Sigmoid colon (tissue), 7 donors: ENCODE results near the gene EXOC8. TPM values are rescaled to one million over a fixed set of nuclear protein-coding genes. Genes with fewer than 3 reads are reported as not detected.

Experiments used
- DNase-seq: peaks from one replicate; pipeline ENCODE4 v3.0.0-alpha.2; 2019
- H3K27ac ChIP-seq, 4 donors: fragments of 200-600 bp; sonication (generic); one replicate each; pipeline ENCODE4 v1.5.1; 2016 to 2019; ENCODE audit warnings: mild to moderate bottlenecking in 1 of 4
- H3K27me3 ChIP-seq, 3 donors: fragments of 200-600 bp; sonication (generic); one replicate each; pipeline ENCODE4 v1.5.1; 2019; ENCODE audit warnings: mild to moderate bottlenecking in 1 of 3
- H3K36me3 ChIP-seq, 4 donors: fragments of 200-600 bp; sonication (generic); one replicate each; pipeline ENCODE4 v1.5.1; 2016 to 2019
- H3K4me1 ChIP-seq, 4 donors: fragments of 200-600 bp; sonication (generic); one replicate each; pipeline ENCODE4 v1.5.1; 2017 to 2019
- H3K4me3 ChIP-seq, 4 donors: fragments of 200-600 bp; sonication (generic); one replicate each; pipeline ENCODE4 v1.5.1; 2017 to 2019; ENCODE audit warnings: mild to moderate bottlenecking in 2 of 4, moderate library complexity in 1 of 4
- H3K9me3 ChIP-seq, 4 donors: fragments of 200-600 bp in 3 of 4; sonication (generic) in 3 of 4; one replicate each; pipeline versions ENCODE4 v1.5.1 to v1.6.1; 2013 to 2019
- CTCF ChIP-seq, 4 experiments: fragments of 450-650 bp in 3 of 4; fragments of 200-600 bp in 1 of 4; IDR thresholded peaks; one replicate each; pipeline ENCODE4 v1.5.1; 2016 to 2019; ENCODE audit warnings: antibody characterized with exemption in 4 of 4, mild to moderate bottlenecking in 3 of 4, moderate library complexity in 2 of 4
- EP300 ChIP-seq, 4 donors: sonication (generic); formaldehyde crosslinking; IDR thresholded peaks; one replicate each; pipeline ENCODE4 v1.6.1; 2017; ENCODE audit warnings: antibody characterized with exemption in 4 of 4
- POLR2A ChIP-seq, 2 donors: fragments of 450-650 bp; IDR thresholded peaks; one replicate each; pipeline ENCODE4 v1.6.1; 2016; ENCODE audit warnings: antibody characterized with exemption in 2 of 2, mild to moderate bottlenecking in 2 of 2, moderate library complexity in 2 of 2
- POLR2AphosphoS5 ChIP-seq, 4 donors: sonication (generic); formaldehyde crosslinking; IDR thresholded peaks; one replicate each; pipeline ENCODE4 v1.6.1; 2017; ENCODE audit warnings: antibody characterized with exemption in 4 of 4
- whole genome bisulfite sequencing, 2 donors: extraction: QIAGEN DNeasy Blood & Tissue Kit; methylation state at CpG; one replicate each; pipeline ENCODE4 v1.1.7; 2013; 5-methylcytosine and 5-hydroxymethylcytosine counted together
- intact Hi-C: fragments of 100-400 bp; cut with DNase I; formaldehyde crosslinking; loops from one replicate; pipeline ENCODE4 v1.15.1; 2023
- polyA plus RNA-seq, 3 donors: library from polyadenylated mRNA; stranded (reverse); fragments of 200-250 nt; gene quantifications; one replicate each; pipeline ENCODE4 v1.2.3, GENCODE V29; 2013
- total RNA-seq, 4 donors: library from RNA; depleted of rRNA; stranded (reverse); fragments of >200 nt; gene quantifications; one replicate each; pipeline ENCODE4 v1.1.0, GENCODE V29; 2016
- donor health status: healthy with polysubstance abuse.
- donor health status: Bipolar disorder and iron deficiency.
- donor health status: healthy.

The EXOC8 gene
- total and polyA plus RNA-seq, 7 donors, result 3.0 to 11.7 (median 9.5) TPM

DNA sequence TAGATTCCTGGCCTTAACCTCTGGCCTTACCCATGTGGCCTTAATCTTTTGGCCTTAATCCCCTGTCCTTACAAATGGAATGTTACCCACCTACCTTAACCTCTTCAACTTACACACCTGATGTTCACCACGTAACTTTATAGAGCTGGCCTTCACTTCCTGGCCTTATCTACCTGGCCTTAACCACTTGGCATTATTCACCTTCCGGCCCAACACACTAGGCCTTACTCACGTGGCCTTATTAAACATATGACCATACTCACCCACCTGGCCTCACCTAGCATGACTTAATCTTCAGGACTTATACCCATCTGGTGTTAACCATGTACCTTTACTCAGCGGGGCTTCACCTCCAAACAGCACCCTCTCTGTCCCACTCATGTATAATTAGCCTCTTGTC is 41.7 kb downstream of the EXOC8 start:
- intact Hi-C loops, result no loop called here
- WGBS, 2 donors, result 95% methylated on average over 4 of the region's 4 CpGs
- DNase-seq, result peak; percentile 17
- H3K9me3 ChIP-seq, result no peaks in the 10 kb centered on the region
- no peak for TF ChIP-seq POLR2AphosphoS5 (IDR thresholded peaks at IDR 0.05)
- no peak for TF ChIP-seq EP300 (IDR thresholded peaks at IDR 0.05)
- no peak for TF ChIP-seq POLR2A (IDR thresholded peaks at IDR 0.05)
- TF ChIP-seq CTCF (IDR thresholded peaks at IDR 0.05), result no peak
- no peaks in the 10 kb centered on the region for H3K4me1 ChIP-seq
- no peak overlapping the region for H3K4me3 ChIP-seq
- H3K36me3 ChIP-seq, result no peaks in the 10 kb centered on the region
- H3K27me3 ChIP-seq, result no peaks in the 10 kb centered on the region
- no peak overlapping the region for H3K27ac ChIP-seq

DNA sequence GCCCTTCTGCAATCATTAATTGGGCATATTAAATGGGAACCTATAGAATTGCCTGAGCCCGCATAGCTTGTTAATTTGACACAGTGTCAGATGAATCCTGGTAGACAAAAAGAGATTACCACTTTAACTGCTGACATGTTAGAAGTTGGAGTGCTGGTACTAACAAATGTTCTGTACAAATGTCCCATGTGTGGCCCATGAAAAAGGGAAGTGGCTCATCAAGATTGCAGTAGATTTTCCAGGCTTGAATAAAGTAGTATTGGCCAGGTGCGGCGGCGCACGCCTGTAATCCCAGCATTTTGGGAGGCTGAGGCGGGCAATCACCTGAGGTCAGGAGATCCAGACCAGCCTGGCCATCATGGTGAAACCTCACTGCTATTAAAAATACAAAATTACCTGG is 51.0 kb downstream of the EXOC8 start:
- intact Hi-C loops, result no loop called here
- Histone ChIP-seq H3K36me3 (no peaks in the 10 kb centered on the region), H3K4me1 (no peaks in the 10 kb centered on the region), H3K27me3 (no peaks in the 10 kb centered on the region), H3K4me3 (no peak overlapping the region), H3K9me3 (no peaks in the 10 kb centered on the region), H3K27ac (no peak overlapping the region)
- TF ChIP-seq EP300 (IDR thresholded peaks at IDR 0.05), result no peak
- no peak for TF ChIP-seq POLR2A (IDR thresholded peaks at IDR 0.05)
- no peak for TF ChIP-seq CTCF (IDR thresholded peaks at IDR 0.05)
- no peak for TF ChIP-seq POLR2AphosphoS5 (IDR thresholded peaks at IDR 0.05)
- WGBS, 2 donors, result 96 to 97% methylated on average over 6 of the region's 6 CpGs
- DNase-seq, result no peak

- H3K36me3 ChIP-seq, result no peaks in the 10 kb centered on the region
- WGBS, 2 donors, result 96 to 97% methylated on average over 6 of the region's 6 CpGs
- intact Hi-C loops, result no loop called here
- TF ChIP-seq EP300 (IDR thresholded peaks at IDR 0.05) (no peak), CTCF (IDR thresholded peaks at IDR 0.05) (no peak), POLR2AphosphoS5 (IDR thresholded peaks at IDR 0.05) (no peak), POLR2A (IDR thresholded peaks at IDR 0.05) (no peak)
- H3K27me3 ChIP-seq, result no peaks in the 10 kb centered on the region
- no peak overlapping the region for H3K4me3 ChIP-seq
- no peaks in the 10 kb centered on the region for H3K4me1 ChIP-seq
- DNase-seq, result no peak
- H3K9me3 ChIP-seq, result no peaks in the 10 kb centered on the region
- H3K27ac ChIP-seq, result no peak overlapping the region
These were observed 53.2 kb downstream of the EXOC8 start for GRCh38 chr1:231284441-231284840.

Other genes starting within 250 kb of the EXOC8 start
- under 1 TPM in 3 of 4 donors, not detected in 1; under 0.01 to 0.36 (median 0.28) TPM for gene TRIM67, start 175.8 kb downstream of the EXOC8 start, total RNA-seq
- gene TRIM67, start 175.8 kb downstream of the EXOC8 start, polyA plus RNA-seq, result under 1 TPM; under 0.01 to 0.09 (median under 0.01) TPM
- gene GNPAT, start 96.6 kb downstream of the EXOC8 start, total RNA-seq, result 10 to 100 TPM; 45.9 to 58.9 (median 50.5) TPM
- gene GNPAT, start 96.6 kb downstream of the EXOC8 start, polyA plus RNA-seq, result 10 to 100 TPM; 29.4 to 34.0 (median 29.9) TPM
- 10 to 100 TPM; 10.5 to 16.1 (median 13.2) TPM for gene SPRTN, start 441 bp upstream of the EXOC8 start, total RNA-seq
- 1 to 10 TPM; 5.2 to 6.0 (median 5.3) TPM for gene SPRTN, start 441 bp upstream of the EXOC8 start, polyA plus RNA-seq
- gene EGLN1, start 84.4 kb upstream of the EXOC8 start, total RNA-seq, result 10 to 100 TPM; 37.8 to 51.7 (median 46.0) TPM
- 10 to 100 TPM; 16.2 to 36.3 (median 18.0) TPM for gene EGLN1, start 84.4 kb upstream of the EXOC8 start, polyA plus RNA-seq
- gene TSNAX, start 190.8 kb upstream of the EXOC8 start, total RNA-seq, result 10 to 100 TPM; 22.4 to 37.5 (median 30.3) TPM
- gene TSNAX, start 190.8 kb upstream of the EXOC8 start, polyA plus RNA-seq, result 10 to 100 TPM; 17.7 to 29.6 (median 24.6) TPM